Effector memory CD8-positive, alpha-beta T cell (primary cell): ENCODE measurements around the gene OTC.

ENCODE experiments used
- ATAC-seq: fragments of 150-1000 bp; cut with Tn5 transposase; replicated peaks from 2 replicates; pipeline ENCODE4 v1.10.0; 2021; ENCODE audit warnings: mild to moderate bottlenecking, moderate library complexity
- DNase-seq, 3 experiments: peaks; one replicate each; pipeline ENCODE4 v3.0.0; 2021
- H3K27ac Mint-ChIP-seq, 2 donors: one replicate each; pipeline ENCODE4 v1.8.0; 2022; ENCODE audit warnings: mild to moderate bottlenecking in 2 of 2, mixed read lengths in 2 of 2, moderate library complexity in 2 of 2
- H3K27me3 Mint-ChIP-seq, 2 donors: one replicate each; pipeline ENCODE4 v1.8.0; 2022; ENCODE audit warnings: mixed read lengths in 2 of 2
- H3K36me3 Mint-ChIP-seq: one replicate; pipeline ENCODE4 v1.8.0; 2022; ENCODE audit warnings: mild to moderate bottlenecking, moderate library complexity, mixed read lengths; ENCODE audit not compliant: insufficient read depth
- H3K4me1 Mint-ChIP-seq, 2 donors: one replicate each; pipeline ENCODE4 v1.8.0; 2022; ENCODE audit warnings: low read depth in 2 of 2, mixed read lengths in 2 of 2
- H3K4me3 Mint-ChIP-seq, 2 donors: one replicate each; pipeline ENCODE4 v1.8.0; 2022; ENCODE audit warnings: mild to moderate bottlenecking in 2 of 2, mixed read lengths in 2 of 2, moderate library complexity in 2 of 2
- H3K9me3 Mint-ChIP-seq, 2 donors: one replicate each; pipeline ENCODE4 v1.8.0; 2022; ENCODE audit warnings: mixed read lengths in 2 of 2

The OTC gene

DNA sequence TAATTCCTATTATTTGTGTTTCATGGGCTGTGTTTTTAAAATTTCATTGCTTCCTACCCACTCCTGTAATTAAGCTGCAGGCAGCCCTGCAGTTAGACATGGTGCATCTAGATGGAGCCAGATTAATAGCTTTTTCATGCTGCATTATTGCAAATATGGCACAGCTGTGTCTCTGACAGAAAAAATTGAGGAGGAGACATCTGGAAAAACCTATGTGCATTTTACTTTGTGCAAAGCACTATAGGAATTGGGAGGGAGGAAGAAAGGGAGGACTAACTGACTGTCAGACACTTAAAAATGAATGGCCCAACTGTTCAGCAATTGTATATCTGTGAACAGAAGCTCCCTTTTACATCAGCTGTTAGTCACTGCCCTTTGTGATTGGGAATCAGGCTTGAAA, 17.0 kb upstream of the OTC start:
- no peak overlapping the region for H3K27ac Mint-ChIP-seq
- ATAC-seq = no peak
- H3K4me1 Mint-ChIP-seq = no peaks in the 10 kb centered on the region
- H3K27me3 Mint-ChIP-seq = no peaks in the 10 kb centered on the region
- no peak for DNase-seq
- H3K9me3 Mint-ChIP-seq = no peaks in the 10 kb centered on the region
- no peaks in the 10 kb centered on the region for H3K36me3 Mint-ChIP-seq
- H3K4me3 Mint-ChIP-seq = no peak overlapping the region

DNA sequence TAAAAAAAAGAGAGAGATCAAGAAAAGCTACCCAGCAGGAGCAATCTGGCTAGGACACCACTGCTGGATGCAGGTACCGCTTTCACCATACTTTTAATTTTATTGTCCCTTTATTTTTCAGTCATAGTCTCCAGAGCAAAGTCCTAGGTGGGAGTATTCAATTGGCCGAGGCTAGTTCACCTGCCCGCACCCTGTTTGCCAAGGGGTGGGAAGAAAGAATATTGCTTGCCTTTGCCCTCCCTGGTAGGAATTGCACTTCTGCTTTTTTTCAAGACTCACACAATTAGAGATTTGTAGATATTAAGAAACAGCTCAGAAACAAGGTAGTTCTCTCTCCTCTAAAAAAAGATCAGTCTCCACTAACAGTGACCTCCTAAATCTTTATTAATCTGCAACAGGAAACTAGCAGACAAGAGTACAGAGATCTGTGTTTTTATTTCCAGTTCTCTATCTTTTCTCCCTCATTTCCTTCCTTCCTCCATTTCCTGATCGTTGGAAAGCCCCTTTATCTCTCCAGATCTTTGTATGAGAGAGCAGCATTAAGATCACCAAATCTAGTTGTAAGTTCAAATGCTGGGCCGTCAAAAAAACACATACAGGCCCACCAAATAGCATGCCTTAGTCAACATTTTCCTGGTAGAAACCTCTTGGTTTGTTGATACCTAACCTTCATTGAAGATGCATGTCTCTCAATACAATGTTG, 15.7 kb upstream of the OTC start:
- Mint-ChIP-seq H3K36me3 (no peaks in the 10 kb centered on the region), H3K4me1 (no peaks in the 10 kb centered on the region), H3K9me3 (no peaks in the 10 kb centered on the region), H3K27ac (no peak overlapping the region), H3K4me3 (no peak overlapping the region), H3K27me3 (no peaks in the 10 kb centered on the region)
- ATAC-seq (no peak), DNase-seq (no peak)

DNA sequence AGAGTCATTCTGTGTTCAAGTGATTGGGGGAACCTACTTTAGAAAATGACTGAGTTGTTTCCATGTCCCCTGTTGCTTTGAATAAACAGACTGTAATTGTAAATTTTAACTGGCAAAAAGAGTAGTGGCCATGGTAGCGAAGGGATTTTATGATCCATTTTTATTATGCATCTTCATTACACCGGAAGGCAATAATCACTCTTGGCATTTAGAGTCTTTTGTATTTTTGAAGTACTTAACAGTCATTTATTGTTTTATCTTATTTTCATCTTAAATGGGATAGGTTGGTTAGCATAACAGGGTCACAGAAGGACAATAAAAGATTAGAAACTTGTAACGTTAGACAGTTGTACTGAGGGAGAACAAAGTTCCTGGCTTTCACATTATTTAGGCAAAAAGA, 11.0 kb upstream of the OTC start:
- no peak overlapping the region for H3K27ac Mint-ChIP-seq
- no peaks in the 10 kb centered on the region for H3K4me1 Mint-ChIP-seq
- no peaks in the 10 kb centered on the region for H3K9me3 Mint-ChIP-seq
- no peak overlapping the region for H3K4me3 Mint-ChIP-seq
- H3K27me3 Mint-ChIP-seq = no peaks in the 10 kb centered on the region
- ATAC-seq (no peak), DNase-seq (no peak)
- no peaks in the 10 kb centered on the region for H3K36me3 Mint-ChIP-seq

DNA sequence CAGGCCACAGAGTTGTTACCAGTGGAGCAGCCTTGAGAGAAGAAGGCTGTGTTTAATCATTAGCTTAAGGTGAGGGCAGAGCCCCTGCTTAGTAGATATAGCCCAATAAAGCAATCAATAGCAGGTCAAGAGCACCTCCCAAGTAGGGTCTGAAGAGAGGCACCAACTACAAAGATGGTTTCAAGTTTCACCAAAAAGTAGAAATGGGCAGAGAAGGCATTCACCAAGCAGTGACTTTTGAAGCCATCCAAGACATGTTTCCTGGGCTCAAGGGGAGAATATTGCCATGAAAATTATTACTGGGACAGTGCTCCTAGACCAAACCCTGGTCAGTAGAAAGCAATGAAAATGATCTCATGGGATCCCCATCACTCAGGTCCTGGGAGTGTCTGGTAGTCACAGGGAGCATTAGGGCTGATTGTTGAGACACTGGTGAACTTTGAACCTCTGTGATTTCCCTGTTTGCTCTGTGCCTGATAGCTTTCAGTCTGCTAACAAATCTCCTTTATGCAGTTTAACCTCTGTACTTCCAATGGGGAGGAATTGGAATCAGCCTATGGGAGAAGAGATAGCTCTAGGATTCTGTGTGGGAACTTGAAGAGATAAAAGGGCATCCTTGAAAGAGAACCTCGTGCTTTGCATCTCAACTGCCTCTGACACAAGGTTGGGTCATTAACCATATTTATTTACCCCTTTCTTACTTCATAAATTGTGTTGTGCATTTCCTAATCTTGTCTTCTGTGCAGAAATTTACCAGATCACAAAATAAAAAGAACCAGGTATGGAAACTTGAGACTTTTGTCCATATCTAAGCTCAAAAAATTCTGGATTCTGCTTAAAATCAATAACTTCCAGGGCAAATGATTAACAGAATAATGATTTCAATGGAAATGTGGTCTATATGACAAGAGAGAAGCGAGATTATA, 9.3 kb upstream of the OTC start:
- no peak for ATAC-seq
- no peaks in the 10 kb centered on the region for H3K4me1 Mint-ChIP-seq
- no peaks in the 10 kb centered on the region for H3K27me3 Mint-ChIP-seq
- no peaks in the 10 kb centered on the region for H3K36me3 Mint-ChIP-seq
- no peak overlapping the region for H3K27ac Mint-ChIP-seq
- no peak for DNase-seq
- no peak overlapping the region for H3K4me3 Mint-ChIP-seq
- no peaks in the 10 kb centered on the region for H3K9me3 Mint-ChIP-seq

DNA sequence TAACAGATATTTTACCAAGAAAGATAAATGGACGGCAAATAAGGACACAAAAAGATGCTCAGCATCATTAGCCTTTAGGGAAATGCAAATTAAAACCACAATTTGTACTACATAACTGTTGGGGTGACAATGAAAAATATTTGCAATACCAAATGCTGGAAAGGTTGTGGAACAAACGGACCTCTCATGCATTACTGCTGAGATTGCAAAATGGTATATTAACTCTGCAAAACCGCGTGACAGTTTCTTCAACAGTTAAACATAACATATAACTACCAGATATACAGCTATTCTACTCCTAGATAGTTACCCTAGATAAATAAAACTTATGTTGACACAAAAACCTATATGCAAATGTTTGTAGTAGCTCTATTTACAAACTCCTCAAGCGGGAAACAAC, 6.3 kb upstream of the OTC start:
- Mint-ChIP-seq H3K4me1 (no peaks in the 10 kb centered on the region), H3K9me3 (no peaks in the 10 kb centered on the region), H3K36me3 (no peaks in the 10 kb centered on the region), H3K27me3 (peaks cover 9 to 17% of the 10 kb centered on the region in 2 donors), H3K27ac (no peak overlapping the region), H3K4me3 (no peak overlapping the region)
- DNase-seq (no peak), ATAC-seq (no peak)

DNA sequence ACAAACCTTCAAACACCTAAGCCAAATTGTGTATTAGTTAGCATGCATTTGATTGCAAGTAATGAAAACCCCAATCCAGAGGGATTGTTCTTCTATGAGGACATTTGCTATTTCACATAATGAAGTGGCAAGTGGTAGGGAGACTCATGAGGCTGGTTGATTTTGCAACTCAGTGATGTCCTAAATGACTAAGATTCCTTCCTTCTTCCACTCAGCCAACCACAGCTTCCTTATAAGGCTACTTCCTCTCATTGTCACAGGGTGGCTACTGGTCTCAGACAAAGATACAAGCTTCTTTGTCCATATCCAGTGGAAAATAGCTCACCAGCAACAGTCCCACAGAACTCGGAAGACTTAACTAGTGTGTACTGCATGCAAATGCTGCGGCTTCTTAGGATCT, 5.3 kb upstream of the OTC start:
- peaks cover 9 to 17% of the 10 kb centered on the region in 2 donors for H3K27me3 Mint-ChIP-seq
- ATAC-seq (no peak), DNase-seq (no peak)
- H3K36me3 Mint-ChIP-seq = no peaks in the 10 kb centered on the region
- H3K4me1 Mint-ChIP-seq = no peaks in the 10 kb centered on the region
- H3K4me3 Mint-ChIP-seq = no peak overlapping the region
- no peaks in the 10 kb centered on the region for H3K9me3 Mint-ChIP-seq
- no peak overlapping the region for H3K27ac Mint-ChIP-seq

DNA sequence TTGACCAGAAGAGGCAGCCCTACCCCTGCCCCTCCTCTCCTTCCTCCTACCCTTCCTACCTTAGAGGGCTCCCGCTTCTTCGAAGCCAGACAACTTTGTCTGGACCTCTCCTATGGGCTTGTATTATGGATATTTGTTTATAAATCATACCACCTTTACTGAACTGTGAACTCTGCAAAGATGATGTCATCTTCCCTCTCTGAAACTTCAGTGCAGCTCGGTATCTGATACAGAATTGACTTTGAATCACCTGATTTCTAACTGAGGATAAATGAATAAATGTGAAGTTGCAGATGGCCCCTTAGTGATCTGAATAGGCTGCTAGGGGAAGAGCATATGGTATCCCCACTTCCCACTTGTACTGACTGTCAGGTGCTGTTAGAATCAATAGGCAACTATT, 1.1 kb upstream of the OTC start:
- Mint-ChIP-seq H3K4me1 (no peaks in the 10 kb centered on the region), H3K36me3 (no peaks in the 10 kb centered on the region), H3K27ac (no peak overlapping the region), H3K27me3 (peaks cover 9 to 17% of the 10 kb centered on the region in 2 donors), H3K9me3 (no peaks in the 10 kb centered on the region), H3K4me3 (no peak overlapping the region)
- ATAC-seq (no peak), DNase-seq (no peak)

DNA sequence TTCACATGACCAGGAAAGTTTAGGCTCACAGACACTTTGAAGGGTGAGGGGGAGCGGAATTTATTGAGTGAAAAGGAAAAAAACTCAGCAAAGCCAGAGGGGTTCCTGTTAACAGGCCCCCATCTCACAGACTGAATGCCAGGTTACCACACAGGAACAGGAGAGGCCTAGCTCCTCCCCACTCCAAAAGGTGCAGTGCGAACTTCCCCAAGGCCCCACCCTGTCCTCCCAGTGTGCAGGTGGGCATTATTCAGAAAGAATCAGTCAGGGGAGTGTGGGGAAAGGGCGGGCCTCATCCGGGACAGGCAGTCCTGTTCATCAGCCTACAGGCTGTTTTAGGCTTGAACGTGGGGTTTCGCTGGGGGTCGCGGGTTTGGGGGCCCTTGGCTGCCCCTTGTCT, 4.0 kb downstream of the OTC start:
- no peaks in the 10 kb centered on the region for H3K36me3 Mint-ChIP-seq
- no peaks in the 10 kb centered on the region for H3K27me3 Mint-ChIP-seq
- no peaks in the 10 kb centered on the region for H3K4me1 Mint-ChIP-seq
- DNase-seq (no peak), ATAC-seq (no peak)
- no peak overlapping the region for H3K4me3 Mint-ChIP-seq
- H3K27ac Mint-ChIP-seq = no peak overlapping the region
- no peaks in the 10 kb centered on the region for H3K9me3 Mint-ChIP-seq

DNA sequence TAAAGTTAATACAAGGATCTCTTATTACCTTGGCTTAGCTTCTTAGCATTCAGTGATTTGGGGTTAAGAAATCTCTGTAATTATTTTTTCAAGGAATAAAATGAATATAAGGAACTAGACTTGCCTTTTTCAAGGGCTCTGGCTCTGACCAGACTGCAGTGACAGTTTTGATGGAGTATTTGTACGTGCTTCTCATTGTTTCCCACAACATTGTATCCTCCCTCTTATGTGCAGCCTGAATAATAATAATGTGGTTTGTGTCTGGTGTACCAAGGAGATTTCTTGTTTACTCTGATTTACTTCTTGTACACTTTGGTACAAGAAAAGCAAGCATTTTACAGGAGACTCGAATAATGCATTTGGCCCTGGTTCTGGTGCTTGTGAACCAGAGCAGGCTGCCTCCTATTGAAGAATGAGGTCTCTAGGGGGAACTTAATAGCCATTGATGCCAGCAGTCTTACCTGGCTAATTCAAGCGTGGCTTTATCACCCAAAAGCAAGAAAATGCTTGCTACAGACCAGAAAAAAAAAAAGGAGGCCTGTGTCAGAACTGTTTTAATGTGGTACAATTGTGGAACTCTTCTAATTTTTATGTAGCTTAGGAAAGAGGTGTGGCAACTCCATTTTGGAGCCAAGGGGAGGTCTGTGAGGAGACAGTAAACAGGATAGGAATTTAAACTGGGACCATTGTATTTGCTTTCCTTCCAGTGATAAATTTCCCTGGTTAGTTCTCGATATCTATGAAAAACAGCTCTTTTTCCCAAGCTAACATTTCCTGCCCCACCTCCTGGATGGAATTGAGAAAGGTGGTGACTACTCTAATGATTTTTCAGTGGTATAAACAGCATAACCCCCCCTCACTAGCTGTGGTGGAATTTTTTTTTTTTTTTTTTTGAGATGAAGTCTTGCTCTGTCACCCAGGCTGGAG, 5.6 kb downstream of the OTC start:
- H3K27me3 Mint-ChIP-seq = no peaks in the 10 kb centered on the region
- peak overlapping the region in 1 of 2 donors; percentile 25 for H3K27ac Mint-ChIP-seq
- no peaks in the 10 kb centered on the region for H3K9me3 Mint-ChIP-seq
- ATAC-seq (no peak), DNase-seq (no peak)
- no peak overlapping the region for H3K4me3 Mint-ChIP-seq
- no peaks in the 10 kb centered on the region for H3K36me3 Mint-ChIP-seq
- H3K4me1 Mint-ChIP-seq = no peaks in the 10 kb centered on the region

DNA sequence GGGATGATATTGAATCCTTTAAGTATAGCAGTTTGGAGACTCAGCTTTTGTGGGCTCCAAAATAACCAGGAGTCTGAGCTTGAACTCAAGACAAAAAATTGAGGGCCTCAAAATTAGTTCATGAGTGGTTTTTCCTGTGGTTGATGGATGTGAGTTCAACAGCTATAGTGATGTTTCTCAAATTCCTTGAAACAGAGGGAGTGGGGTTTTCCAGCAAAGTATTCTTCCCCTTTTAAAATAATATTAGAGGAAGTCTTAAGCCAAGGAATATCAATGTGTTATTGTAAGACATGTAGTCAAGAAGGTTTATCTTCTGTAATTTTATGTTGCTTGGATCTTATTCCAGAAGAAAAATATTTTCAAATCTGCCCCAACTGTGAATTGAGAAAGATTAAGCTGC, 10.6 kb downstream of the OTC start:
- Mint-ChIP-seq H3K27me3 (no peaks in the 10 kb centered on the region), H3K9me3 (no peaks in the 10 kb centered on the region), H3K4me3 (no peak overlapping the region), H3K36me3 (no peaks in the 10 kb centered on the region), H3K27ac (no peak overlapping the region), H3K4me1 (no peaks in the 10 kb centered on the region)
- DNase-seq = no peak
- no peak for ATAC-seq

DNA sequence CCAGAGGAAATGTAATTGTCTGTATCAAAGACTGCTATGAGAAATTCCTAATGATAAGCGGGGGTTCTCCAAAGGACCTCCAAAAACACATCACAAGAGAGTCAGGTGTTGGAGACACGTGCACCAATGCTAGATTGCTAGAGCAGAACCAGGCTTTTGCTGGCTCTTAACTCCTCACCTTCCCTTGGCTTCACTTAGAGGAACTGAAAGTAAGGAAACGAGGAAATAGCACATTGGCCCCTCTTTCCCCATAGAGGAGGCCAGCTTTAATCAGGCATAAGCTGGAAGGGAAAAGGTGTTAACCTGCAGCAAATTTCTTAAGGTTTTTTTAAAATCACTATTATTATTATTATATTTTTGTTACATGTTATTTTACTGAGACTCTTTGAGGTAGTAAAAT, 13.6 kb downstream of the OTC start:
- no peaks in the 10 kb centered on the region for H3K36me3 Mint-ChIP-seq
- peaks cover 0 to 6% of the 10 kb centered on the region in 2 donors for H3K27me3 Mint-ChIP-seq
- H3K27ac Mint-ChIP-seq = no peak overlapping the region
- H3K4me1 Mint-ChIP-seq = no peaks in the 10 kb centered on the region
- DNase-seq (no peak), ATAC-seq (no peak)
- H3K4me3 Mint-ChIP-seq = no peak overlapping the region
- H3K9me3 Mint-ChIP-seq = no peaks in the 10 kb centered on the region

DNA sequence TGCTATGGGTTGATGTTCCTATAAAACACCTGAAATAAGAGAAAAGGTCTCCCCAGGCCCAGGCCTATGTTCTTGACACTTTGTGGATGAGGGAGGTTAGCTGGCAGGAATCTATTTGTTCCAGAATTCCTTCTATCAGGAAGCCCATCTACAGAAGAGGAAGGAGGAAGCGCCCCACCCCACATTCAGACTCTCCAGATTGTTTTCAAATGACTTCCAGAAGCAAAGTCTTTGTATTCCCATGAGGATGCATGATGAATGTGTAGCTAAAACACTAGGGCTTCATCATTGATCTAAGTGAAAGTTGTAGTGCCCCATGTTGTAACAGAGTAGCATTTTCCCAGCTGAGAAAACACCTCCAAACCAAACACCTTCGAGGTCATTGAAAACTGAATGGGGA, 16.4 kb downstream of the OTC start:
- Mint-ChIP-seq H3K4me1 (no peaks in the 10 kb centered on the region), H3K9me3 (no peaks in the 10 kb centered on the region), H3K36me3 (no peaks in the 10 kb centered on the region), H3K27me3 (peaks cover 0 to 12% of the 10 kb centered on the region in 2 donors), H3K27ac (no peak overlapping the region), H3K4me3 (no peak overlapping the region)
- DNase-seq = no peak
- ATAC-seq = no peak

DNA sequence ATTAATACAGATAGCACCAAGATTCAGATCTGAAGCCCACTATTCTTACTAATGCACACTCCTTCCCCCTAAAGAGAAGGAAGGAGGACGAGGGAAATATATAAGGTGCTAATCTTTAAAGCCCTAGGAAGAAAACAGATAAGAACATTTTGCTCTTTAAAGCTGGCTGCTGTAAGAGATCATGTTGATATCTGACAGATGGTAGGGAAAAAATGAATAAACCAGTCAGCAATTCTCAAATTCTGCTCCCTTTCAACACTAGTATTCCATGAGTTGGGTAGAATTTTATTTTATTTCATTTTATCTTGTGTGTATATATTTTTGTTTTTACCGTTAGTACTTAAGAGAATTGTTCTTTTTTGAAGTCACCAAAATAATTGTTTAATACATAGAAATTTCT, 19.2 kb downstream of the OTC start:
- no peaks in the 10 kb centered on the region for H3K9me3 Mint-ChIP-seq
- no peak overlapping the region for H3K4me3 Mint-ChIP-seq
- peaks cover 0 to 12% of the 10 kb centered on the region in 2 donors for H3K27me3 Mint-ChIP-seq
- DNase-seq (no peak), ATAC-seq (no peak)
- no peak overlapping the region for H3K27ac Mint-ChIP-seq
- no peaks in the 10 kb centered on the region for H3K36me3 Mint-ChIP-seq
- no peaks in the 10 kb centered on the region for H3K4me1 Mint-ChIP-seq
